Epidermal melanocyte (primary cell): Measurements from ENCODE around the gene MBP.

ENCODE experiments used
- DNase-seq: peaks from one replicate; pipeline ENCODE4 v3.0.0; 2011; ENCODE audit warnings: low spot score; ENCODE audit not compliant: insufficient read length

Gene MBP

GRCh38 chr18:77008006-77008405 lies 124.6 kb downstream of the MBP start:
- no peak for DNase-seq

DNA sequence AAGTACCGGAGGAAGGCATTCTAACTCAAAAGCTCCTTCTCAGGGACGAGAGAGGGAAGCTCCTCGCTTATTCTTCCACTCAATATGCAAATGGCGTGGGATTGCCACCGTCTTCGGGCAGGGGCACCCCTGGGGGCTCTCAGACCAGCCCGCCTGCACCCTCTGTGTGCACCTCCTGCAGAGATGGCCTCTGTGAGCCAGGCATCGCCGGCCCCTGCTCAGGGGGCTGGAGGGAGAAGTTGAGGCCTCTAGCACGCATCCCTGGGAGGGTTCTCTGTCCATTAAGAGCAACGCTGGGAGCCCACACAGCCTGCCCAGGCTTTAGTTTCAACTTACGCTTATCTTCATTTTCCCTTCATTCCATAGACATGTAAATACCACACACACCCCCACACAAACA lies 125.3 kb downstream of the MBP start:
- DNase-seq = no peak

- no peak for DNase-seq
These were observed 126.0 kb downstream of the MBP start for GRCh38 chr18:77006305-77007175.

DNA sequence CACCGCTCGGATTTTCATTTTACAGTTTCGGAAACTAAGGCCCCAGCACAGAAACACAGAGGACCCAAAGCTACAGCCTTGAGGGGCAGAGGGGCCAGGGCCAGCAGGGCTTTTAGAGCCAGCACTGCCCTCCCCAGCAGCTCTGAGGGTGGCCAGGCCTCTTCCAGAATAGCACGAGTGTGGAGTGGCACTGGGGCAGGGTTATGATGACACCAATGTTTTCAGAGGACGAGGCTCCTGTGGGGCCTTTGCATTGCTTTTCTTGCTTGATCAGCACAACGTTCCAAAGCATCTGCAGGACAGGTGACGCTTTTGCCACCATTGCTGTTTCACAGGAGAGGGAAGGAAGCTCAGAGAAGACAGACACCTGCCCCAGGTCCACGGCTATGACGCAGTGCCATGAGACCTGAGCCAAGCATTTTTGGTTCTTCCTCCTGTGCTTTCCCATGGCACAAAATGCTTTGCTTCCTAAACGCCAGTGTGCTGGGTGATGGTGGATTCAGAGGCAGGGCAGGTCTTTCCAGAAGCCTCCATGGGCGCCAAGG lies 126.9 kb downstream of the MBP start:
- DNase-seq = no peak

DNA sequence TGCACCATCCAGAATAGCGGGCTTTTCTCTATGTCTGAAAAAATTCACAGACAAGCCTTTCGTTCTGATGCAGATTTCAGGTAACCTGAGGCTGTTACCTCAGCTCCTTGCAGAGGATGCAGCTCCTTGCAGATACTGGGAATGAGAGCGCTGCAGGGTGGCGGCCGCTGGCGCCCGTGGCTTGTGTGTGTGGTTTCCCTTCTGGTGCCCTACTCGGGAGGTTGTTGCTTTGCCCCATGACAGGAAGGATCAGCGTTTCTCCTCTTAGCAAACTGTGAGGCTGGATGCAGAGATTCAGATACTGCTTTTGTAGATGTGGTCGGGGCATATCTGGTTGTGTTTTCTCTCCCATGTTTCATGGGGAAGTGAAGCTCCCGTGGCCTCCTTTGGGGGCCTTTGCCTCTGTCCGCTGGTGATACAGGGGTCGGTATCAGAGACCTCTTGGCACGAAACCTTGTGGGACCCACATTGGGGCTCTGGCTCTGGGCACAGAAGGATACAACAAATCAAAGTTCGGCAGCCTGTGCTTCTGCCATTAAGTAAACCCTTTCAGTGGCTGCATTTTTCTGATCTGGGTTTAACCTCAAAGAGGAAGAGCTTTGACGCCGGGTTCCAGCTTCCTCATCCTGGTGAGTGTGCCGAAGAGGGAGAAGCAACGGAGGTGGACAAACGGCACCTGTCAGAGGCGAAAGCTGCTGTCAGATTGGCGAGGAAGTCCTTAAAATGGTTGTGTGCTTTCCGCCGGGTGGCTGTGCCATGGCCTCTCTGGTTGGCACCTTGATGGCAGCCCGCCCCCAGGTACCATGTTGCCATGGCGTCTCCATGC lies 127.8 kb downstream of the MBP start:
- no peak for DNase-seq

- no peak for DNase-seq
These were observed 129.3 kb downstream of the MBP start for GRCh38 chr18:77003316-77003715.

GRCh38 chr18:77002496-77002895 lies 130.1 kb downstream of the MBP start:
- DNase-seq = no peak

GRCh38 chr18:77001979-77002378 lies 130.6 kb downstream of the MBP start:
- no peak for DNase-seq

- DNase-seq = no peak
These were observed 131.5 kb downstream of the MBP start for GRCh38 chr18:77001041-77001440.

- peak; percentile 67 for DNase-seq
These were observed 132.1 kb downstream of the MBP start for GRCh38 chr18:77000527-77000926.

GRCh38 chr18:76999077-76999476 lies 133.5 kb downstream of the MBP start:
- no peak for DNase-seq

DNA sequence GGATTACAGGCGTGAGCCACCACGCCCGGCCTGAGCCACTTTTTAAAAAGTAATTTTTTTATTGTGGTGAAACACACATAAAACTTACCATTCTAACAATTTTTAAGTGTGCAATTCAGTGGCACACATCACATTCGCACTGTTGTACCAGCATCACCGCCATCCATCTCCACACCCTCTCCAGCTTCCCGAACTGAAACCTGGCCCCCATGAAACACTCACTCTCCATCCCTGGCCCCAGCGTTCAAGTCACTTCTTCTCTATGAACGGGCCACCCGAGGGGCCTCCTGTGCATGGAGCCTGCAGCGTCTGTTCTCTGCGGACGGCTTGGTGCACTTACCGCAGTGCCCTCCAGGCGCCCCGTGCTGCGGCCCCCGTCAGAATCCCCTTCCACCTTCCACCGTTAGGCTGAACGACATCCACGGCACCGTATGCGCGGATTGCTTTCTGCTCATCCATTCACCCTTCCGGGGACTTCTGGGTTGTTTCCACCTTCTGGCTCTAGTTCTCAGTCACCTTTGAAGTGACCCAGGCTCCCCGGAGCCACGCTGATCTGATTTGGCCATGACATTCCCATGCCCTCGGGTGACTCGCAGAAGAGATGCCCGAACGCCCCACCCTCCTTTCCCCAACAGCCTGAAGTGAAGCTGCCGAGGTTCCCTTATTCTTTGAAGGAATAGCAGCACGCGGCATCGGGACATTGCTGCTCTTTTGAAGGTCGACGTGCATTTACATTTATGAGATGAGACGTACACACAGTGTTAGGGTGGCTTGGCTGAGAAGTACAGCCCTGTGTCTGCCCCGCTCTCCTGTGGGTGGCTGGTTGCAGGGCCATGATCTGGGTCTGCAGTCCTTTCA lies 134.4 kb downstream of the MBP start:
- DNase-seq = no peak

DNA sequence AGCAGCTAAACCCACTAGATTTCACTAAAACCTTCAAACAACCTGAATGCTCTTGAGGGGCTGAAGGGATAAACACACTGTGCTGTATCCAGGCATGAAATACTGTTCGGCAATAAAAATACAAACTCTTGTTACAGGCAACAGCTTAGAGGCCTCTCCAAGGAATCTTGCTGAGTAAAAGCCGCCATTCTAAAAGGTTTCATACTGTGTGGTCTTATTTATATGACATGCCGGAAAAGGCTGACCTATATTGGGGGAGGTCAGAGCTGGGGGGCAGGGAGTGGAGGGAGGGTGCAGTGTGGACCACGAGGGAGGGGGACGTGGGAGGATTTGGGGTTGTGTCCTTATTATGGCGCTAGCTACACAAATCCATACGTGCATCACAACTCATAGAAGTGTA lies 136.2 kb downstream of the MBP start:
- no peak for DNase-seq

- DNase-seq = no peak
These were observed 136.7 kb downstream of the MBP start for GRCh38 chr18:76995896-76996295.

- no peak for DNase-seq
These were observed 138.4 kb downstream of the MBP start for GRCh38 chr18:76994086-76994654.

- DNase-seq = no peak
These were observed 139.0 kb downstream of the MBP start for GRCh38 chr18:76993573-76993972.

- no peak for DNase-seq
These were observed 139.5 kb downstream of the MBP start for GRCh38 chr18:76993085-76993382.

DNA sequence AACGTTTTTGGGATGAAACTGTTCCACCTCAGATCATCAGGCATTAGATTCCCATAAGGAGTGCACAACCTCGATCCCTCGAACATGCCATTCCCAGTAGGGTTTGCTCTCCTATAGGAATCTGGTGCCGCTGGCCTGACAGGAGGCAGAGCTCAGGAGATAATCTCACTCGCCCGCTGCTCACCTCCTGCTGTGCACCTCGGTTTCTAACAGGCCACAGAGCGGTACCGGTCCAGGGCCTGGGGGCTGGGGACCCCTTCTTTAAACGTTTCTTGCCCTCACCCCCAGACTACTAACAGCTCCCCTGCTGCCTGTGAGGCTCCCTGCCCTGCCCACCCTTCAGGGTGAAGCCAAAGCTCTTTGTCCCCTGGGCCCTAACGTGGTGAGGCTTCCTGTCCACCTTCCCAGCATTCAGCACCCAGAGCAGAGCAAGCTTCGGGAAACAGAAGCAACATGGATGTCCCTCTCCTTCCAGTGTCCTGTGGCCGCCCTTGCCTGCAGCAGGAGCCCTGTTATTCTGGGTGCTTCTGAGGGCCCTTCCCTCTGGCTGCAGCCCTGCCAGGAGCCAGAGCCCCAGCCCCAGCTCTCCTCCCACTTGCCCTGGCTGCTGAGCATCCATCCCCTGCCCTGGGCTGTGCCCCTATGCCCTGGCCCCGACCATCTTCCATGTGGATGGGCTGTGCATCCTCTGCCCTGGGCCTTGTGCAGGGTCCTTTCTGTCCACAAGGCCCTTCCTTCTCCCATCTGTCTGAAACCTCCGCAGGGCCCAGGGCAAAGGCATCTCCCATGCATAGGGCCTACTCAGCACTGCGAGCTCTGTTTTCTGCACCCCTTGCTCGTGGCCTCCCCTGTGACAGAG lies 140.1 kb downstream of the MBP start:
- DNase-seq = no peak

DNA sequence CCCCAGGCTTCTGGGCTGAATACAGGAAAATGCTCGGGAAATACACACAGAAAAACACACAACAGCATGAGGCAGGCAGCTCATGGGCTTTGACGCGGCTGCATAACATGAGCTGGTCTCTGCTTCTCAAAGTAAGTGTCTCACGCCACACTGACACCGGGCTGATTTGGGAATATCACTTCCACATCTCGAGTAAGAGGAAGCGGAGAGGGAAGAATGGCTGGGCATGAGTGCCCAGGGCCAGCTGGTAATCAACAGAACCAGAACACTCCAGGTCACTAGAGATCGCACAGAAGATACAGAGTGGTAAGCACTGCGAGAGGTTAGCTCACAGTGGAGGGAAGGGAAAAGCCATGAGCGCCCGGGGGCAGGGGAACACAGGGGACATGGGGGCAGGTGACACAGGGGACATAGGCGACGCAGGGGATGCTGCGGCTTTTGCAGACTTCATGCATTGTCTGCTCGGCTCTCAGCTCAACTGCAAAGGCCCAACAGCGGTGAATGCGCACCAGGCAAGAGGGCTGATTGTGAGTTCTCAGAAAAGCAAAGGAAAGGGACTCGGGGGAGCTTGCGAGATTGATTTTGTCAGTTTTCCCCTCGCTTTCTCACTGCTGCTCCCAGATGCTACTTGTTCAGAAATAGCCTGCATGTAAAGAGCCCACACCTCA lies 141.4 kb downstream of the MBP start:
- DNase-seq = no peak
